Measurements from ENCODE around the gene SPATA33.
"Not testable (repeated sequence)": the region's sequence is repeated elsewhere in the genome, so short reads cannot be mapped to it uniquely, and the experiment has no call there.

SPATA33 gene

GRCh38 chr16:89695086-89695874, 37.6 kb downstream of the SPATA33 start:
- no peak for DNase-seq

- DNase-seq: no peak
These were observed 38.4 kb downstream of the SPATA33 start for GRCh38 chr16:89695875-89696669.

GRCh38 chr16:89696670-89697128, 39.1 kb downstream of the SPATA33 start:
- DNase-seq: no peak

GRCh38 chr16:89697161-89697615, 39.6 kb downstream of the SPATA33 start:
- no peak for DNase-seq

GRCh38 chr16:89697616-89698331, 40.1 kb downstream of the SPATA33 start:
- DNase-seq: no peak

GRCh38 chr16:89698717-89699116, 41.1 kb downstream of the SPATA33 start:
- DNase-seq: not testable (repeated sequence)

- not testable (repeated sequence) for DNase-seq
These were observed 42.0 kb downstream of the SPATA33 start for GRCh38 chr16:89699629-89700099.

GRCh38 chr16:89700100-89700648, 42.5 kb downstream of the SPATA33 start:
- peak; percentile 94 for DNase-seq

GRCh38 chr16:89700649-89701424, 43.2 kb downstream of the SPATA33 start:
- peak; percentile 40 for DNase-seq

- peak; percentile 97 for DNase-seq
These were observed 44.1 kb downstream of the SPATA33 start, which contains the start of gene SPATA2L for GRCh38 chr16:89701425-89702406. TSS of gene SPATA2L (minus strand) at chr16:89701705. CDS start at chr16:89701232, 473 bp downstream.

- no peak for DNase-seq
These were observed 46.6 kb downstream of the SPATA33 start for GRCh38 chr16:89704281-89704680.

- DNase-seq: no peak
These were observed 47.4 kb downstream of the SPATA33 start for GRCh38 chr16:89705006-89705405.

- no peak for DNase-seq
These were observed 49.1 kb downstream of the SPATA33 start for GRCh38 chr16:89706518-89707260.

- DNase-seq: no peak
These were observed 50.1 kb downstream of the SPATA33 start for GRCh38 chr16:89707695-89708094.

GRCh38 chr16:89708481-89708931, 50.9 kb downstream of the SPATA33 start:
- DNase-seq: no peak

- DNase-seq: no peak
These were observed 51.5 kb downstream of the SPATA33 start for GRCh38 chr16:89709166-89709565.

- no peak for DNase-seq
These were observed 52.2 kb downstream of the SPATA33 start for GRCh38 chr16:89709716-89710432.

- no peak for DNase-seq
These were observed 53.3 kb downstream of the SPATA33 start for GRCh38 chr16:89710709-89711564.

Measured in stimulated activated naive CD4-positive, alpha-beta T cell treated with Interleukin-2 at 50 U/mL for 16 hours (primary cell).